Measurements from ENCODE around the gene PLPPR3.

Gene PLPPR3

GRCh38 chr19:795691-796581, 25.8 kb downstream of the PLPPR3 start:
- no peak for ATAC-seq
- no peak for DNase-seq

- ATAC-seq (no peak), DNase-seq (no peak)
Measured at GRCh38 chr19:795073-795611, 26.6 kb downstream of the PLPPR3 start.

- DNase-seq = no peak
- ATAC-seq = no peak
Measured at GRCh38 chr19:793806-794205, 27.9 kb downstream of the PLPPR3 start.

GRCh38 chr19:792306-792885, 29.4 kb downstream of the PLPPR3 start:
- DNase-seq = no peak
- no peak for ATAC-seq

GRCh38 chr19:791567-792305, 30.0 kb downstream of the PLPPR3 start:
- ATAC-seq (no peak), DNase-seq (no peak)

- DNase-seq (no peak), ATAC-seq (no peak)
Measured at GRCh38 chr19:791007-791566, 30.7 kb downstream of the PLPPR3 start.

- DNase-seq (no peak), ATAC-seq (no peak)
Measured at GRCh38 chr19:789701-790060, 32.1 kb downstream of the PLPPR3 start.

GRCh38 chr19:788983-789700, 32.6 kb downstream of the PLPPR3 start:
- ATAC-seq (no peak), DNase-seq (no peak)

DNA sequence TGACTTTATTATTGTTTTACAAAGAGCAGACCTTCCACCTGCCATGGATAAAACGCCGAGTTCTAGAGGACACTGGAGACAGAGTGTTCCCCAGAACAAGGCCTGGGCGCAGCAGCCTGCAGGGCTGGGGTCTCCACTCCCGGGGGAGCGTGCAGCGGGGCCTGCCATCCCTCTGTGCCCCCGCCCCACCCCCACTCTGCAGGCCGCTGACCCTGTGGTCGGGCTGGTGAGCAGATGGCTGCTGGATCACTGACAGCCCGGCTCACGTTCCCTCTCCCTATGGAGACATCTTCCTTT, 33.1 kb downstream of the PLPPR3 start:
- ATAC-seq (no peak), DNase-seq (no peak)

GRCh38 chr19:787536-787935, 34.2 kb downstream of the PLPPR3 start:
- ATAC-seq (no peak), DNase-seq (no peak)

GRCh38 chr19:784541-784940, 37.2 kb downstream of the PLPPR3 start:
- no peak for ATAC-seq

GRCh38 chr19:782878-783668, 38.7 kb downstream of the PLPPR3 start:
- ATAC-seq = no peak
- DNase-seq = no peak

More at GRCh38 chr19:784541-784940, 37.2 kb downstream of the PLPPR3 start:
- DNase-seq = no peak

GRCh38 chr19:782185-782877, 39.4 kb downstream of the PLPPR3 start:
- ATAC-seq = no peak
- no peak for DNase-seq

DNA sequence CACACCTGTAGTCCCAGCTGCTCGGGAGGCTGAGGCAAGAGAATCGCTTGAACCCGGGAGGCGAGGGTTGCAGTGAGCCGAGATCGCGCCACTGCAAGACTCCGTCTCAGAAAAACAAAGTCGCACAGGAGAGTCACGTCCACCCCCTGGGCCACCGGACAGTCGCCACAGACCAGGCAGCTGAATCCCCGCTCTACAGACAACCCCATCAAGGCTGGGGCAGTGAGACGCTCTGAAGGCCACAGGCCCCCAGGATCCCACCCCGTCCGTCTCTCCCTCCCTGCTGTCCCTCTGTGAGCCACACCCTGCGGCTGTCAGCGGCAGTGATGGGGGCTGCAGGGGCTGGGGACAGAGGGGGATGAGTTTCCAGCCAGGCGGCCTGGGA, 40.0 kb downstream of the PLPPR3 start:
- DNase-seq (no peak), ATAC-seq (no peak)

- DNase-seq (no peak), ATAC-seq (no peak)
Measured at GRCh38 chr19:780935-781334, 40.8 kb downstream of the PLPPR3 start.

DNA sequence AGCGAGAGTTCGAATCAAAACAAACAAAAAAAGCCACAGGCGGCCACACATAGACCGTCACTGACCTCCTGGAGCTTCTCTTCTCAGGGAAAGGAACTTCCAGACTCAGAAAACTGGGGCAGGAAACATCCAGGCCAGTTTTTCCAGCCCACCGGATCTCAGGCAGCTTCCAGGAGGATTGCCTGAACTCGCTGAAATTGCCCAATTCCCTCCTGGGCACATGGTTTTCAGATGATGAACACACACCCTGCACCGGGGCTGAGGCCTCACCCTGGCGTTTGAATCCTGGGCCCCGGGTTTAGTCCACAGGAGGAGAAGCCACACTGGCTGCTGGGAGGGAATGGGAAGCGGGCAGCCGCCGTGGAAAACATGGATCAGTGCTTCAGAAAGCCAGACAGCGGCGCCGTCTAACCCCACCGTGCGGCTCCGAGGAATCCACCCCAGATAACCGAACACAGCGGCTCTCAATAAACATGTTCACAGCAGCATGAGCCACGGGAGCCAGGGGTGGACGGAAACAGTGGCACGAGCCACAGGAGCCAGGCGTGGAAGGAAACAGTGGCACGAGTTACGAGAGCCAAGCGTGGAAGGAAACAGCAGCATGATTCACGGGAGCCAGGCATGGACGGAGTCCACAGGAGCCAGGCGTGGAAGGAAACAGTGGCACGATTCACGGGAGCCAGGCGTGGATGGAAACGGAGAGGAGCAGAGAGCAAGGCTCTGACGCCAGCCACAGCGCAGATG, 42.7 kb downstream of the PLPPR3 start:
- no peak for DNase-seq
- no peak for ATAC-seq

DNA sequence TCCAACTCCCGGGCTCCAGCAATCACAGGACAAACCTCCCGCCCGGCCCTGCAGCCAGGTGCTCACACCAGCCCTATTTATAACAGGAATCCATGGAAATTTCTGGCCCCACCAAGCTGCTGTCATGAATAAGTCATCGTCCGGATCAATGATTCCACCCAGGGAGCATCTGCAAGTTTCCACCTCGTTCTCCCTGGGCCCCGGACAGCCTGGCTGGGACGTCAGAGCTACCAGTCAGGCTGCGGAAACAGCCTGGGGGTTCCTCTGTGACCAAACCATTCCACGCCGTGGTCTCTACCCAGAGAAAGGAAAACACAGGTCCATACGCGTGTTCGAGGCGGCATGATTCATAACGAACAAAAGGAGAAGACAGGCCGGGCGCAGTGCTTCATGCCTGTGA, 45.2 kb downstream of the PLPPR3 start:
- DNase-seq (no peak), ATAC-seq (no peak)

DNA sequence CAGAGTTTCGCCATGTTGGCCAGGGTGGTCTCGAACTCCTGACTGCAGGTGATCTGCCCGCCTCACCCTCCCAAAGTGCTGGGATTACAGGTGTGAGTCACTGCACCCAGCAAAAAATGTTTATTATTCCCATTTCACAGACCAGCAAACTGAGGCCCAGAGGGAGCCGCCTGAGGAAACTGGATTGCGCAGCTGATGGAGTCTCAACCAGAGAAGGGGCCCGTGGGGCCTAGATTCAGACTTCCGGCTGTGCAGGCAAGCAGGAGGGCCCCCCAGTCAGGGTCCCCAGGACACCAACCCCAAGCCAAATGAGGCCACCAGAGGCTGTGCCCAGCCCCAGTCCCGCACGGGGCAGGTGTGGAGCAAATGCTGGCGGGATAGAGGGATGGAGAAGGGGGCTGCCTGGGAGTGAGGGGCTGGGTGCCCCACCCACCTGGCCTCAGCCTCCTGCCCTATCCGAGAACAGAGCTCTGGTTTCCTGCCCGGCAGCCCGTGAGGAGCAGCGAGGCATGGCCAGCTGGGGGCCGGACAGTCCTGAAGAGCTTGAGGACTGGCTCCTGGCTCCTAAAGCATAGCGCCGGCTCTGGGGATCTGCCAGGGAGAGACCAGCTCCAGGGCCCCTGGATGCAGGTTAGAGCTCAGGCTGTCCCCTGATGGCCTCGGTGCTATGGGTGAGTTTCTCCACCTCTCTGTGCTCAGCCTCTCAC, 48.9 kb downstream of the PLPPR3 start:
- DNase-seq = no peak
- ATAC-seq = no peak

DNA sequence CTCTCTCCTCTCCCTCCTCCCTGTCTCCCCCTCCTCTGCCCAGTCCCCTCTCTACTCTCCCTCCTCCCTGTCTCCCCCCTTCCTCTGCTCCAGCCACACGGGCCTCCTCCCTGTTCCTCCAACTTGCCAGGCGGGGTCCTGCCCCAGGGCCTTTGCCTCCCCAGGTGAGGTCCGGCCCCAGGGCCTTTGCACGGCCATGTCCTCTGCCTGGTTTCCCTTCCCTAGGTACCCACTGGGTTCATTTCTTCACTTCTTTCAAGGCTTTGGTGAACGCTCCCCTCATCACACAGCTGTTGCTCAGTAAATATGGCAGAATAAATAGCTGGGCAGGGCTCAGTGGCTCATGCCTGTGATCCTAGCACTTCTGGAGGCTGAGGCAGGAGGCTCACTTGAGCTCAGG, 49.7 kb downstream of the PLPPR3 start:
- DNase-seq = no peak

More for the DNA sequence above, 49.7 kb downstream of the PLPPR3 start:
- no peak for ATAC-seq

Measured in stimulated activated naive CD8-positive, alpha-beta T cell treated with anti-CD3 and anti-CD28 coated beads, Interleukin-15, Interleukin-2, amounts not matched to agents 100 U/mL and 50 U/mL, for 24 hours (primary cell).